ENCODE data around the gene OPALIN.
A peak's percentile ranks its signal among the peaks of the same experiment; 100 is the strongest.
"Not testable (repeated sequence)": the region's sequence is repeated elsewhere in the genome, so short reads cannot be mapped to it uniquely, and the experiment has no call there.

The OPALIN gene

GRCh38 chr10:96338279-96338925 is 20.4 kb downstream of the OPALIN start:
- no peak for DNase-seq (ENCODE audit: low read depth)

GRCh38 chr10:96337106-96337505 is 21.7 kb downstream of the OPALIN start:
- DNase-seq (ENCODE audit: low read depth), result no peak

GRCh38 chr10:96334616-96335526 is 23.9 kb downstream of the OPALIN start:
- no peak for DNase-seq (ENCODE audit: low read depth)

GRCh38 chr10:96333101-96333500 is 25.7 kb downstream of the OPALIN start:
- no peak for DNase-seq (ENCODE audit: low read depth)

GRCh38 chr10:96327462-96327861 is 31.3 kb downstream of the OPALIN start:
- DNase-seq (ENCODE audit: low read depth), result no peak

GRCh38 chr10:96325719-96326373 is 33.0 kb downstream of the OPALIN start:
- DNase-seq (ENCODE audit: low read depth), result no peak

GRCh38 chr10:96324447-96324846 is 34.4 kb downstream of the OPALIN start:
- DNase-seq (ENCODE audit: low read depth), result no peak

GRCh38 chr10:96322275-96322674 is 36.5 kb downstream of the OPALIN start:
- DNase-seq (ENCODE audit: low read depth), result no peak

- no peak for DNase-seq (ENCODE audit: low read depth)
These were observed 37.0 kb downstream of the OPALIN start for GRCh38 chr10:96321822-96322221.

GRCh38 chr10:96319754-96320474 is 38.9 kb downstream of the OPALIN start:
- DNase-seq (ENCODE audit: low read depth), result no peak

GRCh38 chr10:96317067-96317833 is 41.6 kb downstream of the OPALIN start:
- DNase-seq (ENCODE audit: low read depth), result no peak

- DNase-seq (ENCODE audit: low read depth), result no peak
These were observed 45.5 kb downstream of the OPALIN start for GRCh38 chr10:96313344-96313743.

GRCh38 chr10:96311180-96311715 is 47.6 kb downstream of the OPALIN start:
- DNase-seq (ENCODE audit: low read depth), result no peak

- no peak for DNase-seq (ENCODE audit: low read depth)
These were observed 48.5 kb downstream of the OPALIN start for GRCh38 chr10:96310321-96310669.

GRCh38 chr10:96309628-96310320 is 49.0 kb downstream of the OPALIN start:
- no peak for DNase-seq (ENCODE audit: low read depth)

- not testable (repeated sequence) for DNase-seq (ENCODE audit: low read depth)
These were observed 49.9 kb downstream of the OPALIN start for GRCh38 chr10:96308854-96309253.

- peak; percentile 2 for DNase-seq (ENCODE audit: low read depth)
These were observed 52.3 kb downstream of the OPALIN start for GRCh38 chr10:96306516-96306915.

GRCh38 chr10:96305019-96305418 is 53.8 kb downstream of the OPALIN start:
- no peak for DNase-seq (ENCODE audit: low read depth)

GRCh38 chr10:96304230-96304629 is 54.6 kb downstream of the OPALIN start, which contains the start of gene DNTT:
Gene DNTT (plus strand): TSS chr10:96304434. CDS start chr10:96304498, 64 bp downstream.
- no peak for DNase-seq (ENCODE audit: low read depth)

- DNase-seq (ENCODE audit: low read depth), result no peak
These were observed 57.2 kb downstream of the OPALIN start for GRCh38 chr10:96301616-96302015.

Data from T follicular helper cell (primary cell).